ENCODE results near the gene USP3. TPM values are rescaled to one million over a fixed set of nuclear protein-coding genes. Genes with fewer than 3 reads are reported as not detected.

USP3 gene
- total RNA-seq, 1 donor from 2014 or later: 39.5 TPM

- TF ChIP-seq CTCF (IDR thresholded peaks at IDR 0.05) (no peak), POLR2A (IDR thresholded peaks at IDR 0.05) (no peak), POLR2AphosphoS5 (IDR thresholded peaks at IDR 0.05; ENCODE audit: insufficient read depth in 1 of 2, low read depth in 1 of 2) (no peak)
- DNase-seq (ENCODE audit: extremely low spot score in 2 of 2): no peak
- H3K27me3 ChIP-seq: no peaks in the 10 kb centered on the region
- peaks cover 0 to 68% of the 10 kb centered on the region in 2 donors for H3K36me3 ChIP-seq
- intact Hi-C loops (cut with DNase I): no loop called here
- no peak overlapping the region for H3K27ac ChIP-seq
- no peaks in the 10 kb centered on the region for H3K4me1 ChIP-seq
- no peaks in the 10 kb centered on the region for H3K9me3 ChIP-seq
- no peak overlapping the region for H3K4me3 ChIP-seq
Measured at GRCh38 chr15:63623232-63623969, 119.0 kb downstream of the USP3 start.

- H3K27me3 ChIP-seq: no peaks in the 10 kb centered on the region
- no peak for DNase-seq (ENCODE audit: extremely low spot score in 2 of 2)
- H3K36me3 ChIP-seq: peaks cover 0 to 94% of the 10 kb centered on the region in 2 donors
- TF ChIP-seq POLR2A (IDR thresholded peaks at IDR 0.05): no peak
- TF ChIP-seq POLR2AphosphoS5 (IDR thresholded peaks at IDR 0.05; ENCODE audit: insufficient read depth in 1 of 2, low read depth in 1 of 2): no peak
- no peak for TF ChIP-seq CTCF (IDR thresholded peaks at IDR 0.05)
- no peaks in the 10 kb centered on the region for H3K9me3 ChIP-seq
- no peak overlapping the region for H3K4me3 ChIP-seq
- no peaks in the 10 kb centered on the region for H3K4me1 ChIP-seq
- intact Hi-C loops (cut with DNase I): no loop called here
- no peak overlapping the region for H3K27ac ChIP-seq
Measured at GRCh38 chr15:63626955-63627354, 122.6 kb downstream of the USP3 start.

DNA sequence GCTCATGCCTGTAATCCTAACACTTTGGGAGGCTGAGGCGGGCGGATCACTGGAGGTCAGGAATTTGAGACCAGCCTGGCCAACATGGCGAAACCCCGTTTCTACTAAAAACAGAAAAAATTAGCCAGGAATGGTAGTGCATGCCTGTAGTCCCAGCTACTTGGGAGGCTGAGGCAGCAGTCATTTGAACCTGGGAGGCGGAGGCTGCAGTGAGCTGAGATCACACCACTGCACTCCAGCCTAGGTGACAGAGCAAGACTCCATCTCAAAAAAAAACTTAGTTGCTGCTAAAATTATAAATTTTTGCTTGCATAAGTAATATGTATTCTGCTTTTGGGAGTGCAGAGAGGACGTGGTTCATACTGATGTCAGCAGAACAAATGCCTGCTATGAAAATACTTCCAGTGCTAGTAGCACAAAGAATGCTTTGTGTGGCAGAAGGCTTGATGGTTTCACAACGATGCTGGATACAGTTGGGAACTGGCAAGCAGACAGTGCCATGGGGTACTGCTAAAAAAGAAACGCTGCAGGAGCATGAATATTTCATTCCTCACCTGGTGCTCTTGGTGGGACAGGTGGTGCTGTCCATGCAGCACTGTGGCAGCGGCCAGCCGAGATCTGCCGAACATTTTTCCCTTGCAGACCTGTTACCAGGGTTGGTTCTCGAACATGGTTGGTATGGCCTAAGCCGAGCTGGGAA is 123.9 kb downstream of the USP3 start:
- DNase-seq (ENCODE audit: extremely low spot score in 2 of 2): no peak
- intact Hi-C loops (cut with DNase I): no loop called here
- peaks cover 0 to 94% of the 10 kb centered on the region in 2 donors for H3K36me3 ChIP-seq
- no peaks in the 10 kb centered on the region for H3K27me3 ChIP-seq
- H3K9me3 ChIP-seq: no peaks in the 10 kb centered on the region
- H3K27ac ChIP-seq: no peak overlapping the region
- no peak for TF ChIP-seq POLR2AphosphoS5 (IDR thresholded peaks at IDR 0.05; ENCODE audit: insufficient read depth in 1 of 2, low read depth in 1 of 2)
- no peak for TF ChIP-seq POLR2A (IDR thresholded peaks at IDR 0.05)
- TF ChIP-seq CTCF (IDR thresholded peaks at IDR 0.05): no peak
- H3K4me3 ChIP-seq: no peak overlapping the region
- no peaks in the 10 kb centered on the region for H3K4me1 ChIP-seq

DNA sequence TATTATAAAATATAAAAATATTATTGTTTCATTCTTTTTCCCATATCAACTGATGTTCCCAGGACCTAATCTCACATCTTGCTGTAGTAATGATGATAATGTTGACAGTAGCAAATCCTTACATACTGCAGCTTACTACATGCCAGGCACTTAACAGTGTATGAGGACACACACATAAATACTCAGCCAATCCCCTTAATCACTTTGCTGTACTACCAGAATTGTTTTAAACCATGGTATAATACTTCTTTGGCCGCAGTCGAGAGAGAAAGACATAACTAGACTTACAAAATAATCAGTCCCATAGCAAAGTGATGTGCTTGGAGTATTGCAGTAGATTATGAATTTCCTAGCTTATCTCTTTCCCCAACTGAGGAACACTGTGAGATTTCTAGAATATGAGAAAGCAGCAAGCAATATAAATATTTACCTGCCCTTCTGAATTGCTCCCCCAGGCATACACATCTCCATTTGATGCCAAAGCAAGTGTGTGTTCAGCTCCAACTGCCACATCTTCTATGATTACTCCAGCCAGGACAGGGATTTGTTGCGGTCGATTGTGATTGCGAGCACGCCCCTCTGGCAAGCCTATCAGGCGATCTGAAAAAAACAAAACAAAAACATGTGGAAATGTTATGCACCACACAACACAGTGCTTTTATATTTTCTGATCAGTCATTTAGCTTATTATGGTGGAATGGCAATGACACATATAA is 125.8 kb downstream of the USP3 start:
- no peak for DNase-seq (ENCODE audit: extremely low spot score in 2 of 2)
- no peaks in the 10 kb centered on the region for H3K4me1 ChIP-seq
- no peak overlapping the region for H3K27ac ChIP-seq
- no peaks in the 10 kb centered on the region for H3K27me3 ChIP-seq
- intact Hi-C loops (cut with DNase I): no loop called here
- peaks cover 0 to 85% of the 10 kb centered on the region in 2 donors for H3K36me3 ChIP-seq
- no peak overlapping the region for H3K4me3 ChIP-seq
- no peak for TF ChIP-seq CTCF (IDR thresholded peaks at IDR 0.05)
- no peak for TF ChIP-seq POLR2AphosphoS5 (IDR thresholded peaks at IDR 0.05; ENCODE audit: insufficient read depth in 1 of 2, low read depth in 1 of 2)
- no peak for TF ChIP-seq POLR2A (IDR thresholded peaks at IDR 0.05)
- no peaks in the 10 kb centered on the region for H3K9me3 ChIP-seq
